CD4-positive, CD25-positive, alpha-beta regulatory T cell (primary cell): ENCODE measurements around the gene FAF1. TPM values are rescaled to one million over a fixed set of nuclear protein-coding genes. Genes with fewer than 3 reads are reported as not detected.

Source experiments
- ATAC-seq, 2 donors: fragments of 150-1000 bp; cut with Tn5 transposase; one replicate each; pipeline ENCODE4 v1.10.0; 2021; ENCODE audit warnings: low read depth in 2 of 2, moderate number of reproducible peaks in 2 of 2, moderate library complexity in 1 of 2
- DNase-seq, 3 donors: peaks; one replicate each; pipeline versions ENCODE4 v3.0.0 to v3.0.0-alpha.2; 2012 to 2022; ENCODE audit warnings: mixed read lengths in 1 of 3
- H3K27ac ChIP-seq: one replicate; pipeline ENCODE4 v1.7.0; 2013; ENCODE audit warnings: mild to moderate bottlenecking, low read length; ENCODE audit not compliant: insufficient read depth, poor library complexity, severe bottlenecking
- H3K27me3 ChIP-seq: one replicate; pipeline ENCODE4 v1.7.0; 2013; ENCODE audit warnings: low read length; ENCODE audit not compliant: control insufficient read depth, insufficient read depth
- H3K36me3 ChIP-seq: one replicate; pipeline ENCODE4 v1.7.0; 2013; ENCODE audit warnings: mild to moderate bottlenecking, low read length, moderate library complexity; ENCODE audit not compliant: control insufficient read depth, insufficient read depth
- H3K4me1 ChIP-seq: 2 replicates; pipeline ENCODE4 v1.7.0; 2013; ENCODE audit warnings: mild to moderate bottlenecking, low read length; ENCODE audit not compliant: insufficient read depth, control insufficient read depth, poor library complexity, severe bottlenecking
- H3K4me3 ChIP-seq: one replicate; pipeline ENCODE4 v1.7.0; 2013; ENCODE audit warnings: low read depth, mild to moderate bottlenecking, low read length, moderate library complexity
- H3K9me3 ChIP-seq, 2 experiments: 1 replicate in 1 of 2; 2 replicates in 1 of 2; pipeline ENCODE4 v1.7.0; 2013; ENCODE audit warnings: low read length in 2 of 2, mild to moderate bottlenecking in 1 of 2, moderate library complexity in 1 of 2; ENCODE audit not compliant: control insufficient read depth in 2 of 2
- H3K27ac Mint-ChIP-seq, 3 donors: one replicate each; pipeline ENCODE4 v1.8.0; 2020 to 2022; ENCODE audit warnings: mild to moderate bottlenecking in 3 of 3, mixed read lengths in 3 of 3, moderate library complexity in 2 of 3
- H3K27me3 Mint-ChIP-seq: one replicate; pipeline ENCODE4 v1.8.0; 2022; ENCODE audit warnings: mild to moderate bottlenecking, mixed read lengths
- H3K36me3 Mint-ChIP-seq: one replicate; pipeline ENCODE4 v1.8.0; 2020; ENCODE audit warnings: mixed read lengths
- H3K4me1 Mint-ChIP-seq, 4 donors: one replicate each; pipeline ENCODE4 v1.8.0; 2020 to 2022; ENCODE audit warnings: mixed read lengths in 4 of 4, mild to moderate bottlenecking in 1 of 4
- H3K4me3 Mint-ChIP-seq, 4 donors: one replicate each; pipeline ENCODE4 v1.8.0; 2020 to 2022; ENCODE audit warnings: mild to moderate bottlenecking in 4 of 4, mixed read lengths in 4 of 4, moderate library complexity in 3 of 4
- H3K9me3 Mint-ChIP-seq, 7 donors: one replicate each; pipeline ENCODE4 v1.8.0; 2020 to 2022; ENCODE audit warnings: mixed read lengths in 7 of 7, mild to moderate bottlenecking in 3 of 7, moderate library complexity in 2 of 7
- polyA plus RNA-seq, 4 donors: library from polyadenylated mRNA; unstranded; fragments of 300-500 nt; fragmentation: Illumina TruSeq; gene quantifications; one replicate each; pipeline ENCODE4 v1.2.3, GENCODE V29; 2021
- total RNA-seq: library from RNA; stranded (reverse); gene quantifications from one replicate; pipeline ENCODE4 v1.2.3, GENCODE V29; 2022

Gene FAF1
- total and polyA plus RNA-seq, 5 donors from 2014 or later, result 28.9 to 58.2 (median 54.3) TPM

DNA sequence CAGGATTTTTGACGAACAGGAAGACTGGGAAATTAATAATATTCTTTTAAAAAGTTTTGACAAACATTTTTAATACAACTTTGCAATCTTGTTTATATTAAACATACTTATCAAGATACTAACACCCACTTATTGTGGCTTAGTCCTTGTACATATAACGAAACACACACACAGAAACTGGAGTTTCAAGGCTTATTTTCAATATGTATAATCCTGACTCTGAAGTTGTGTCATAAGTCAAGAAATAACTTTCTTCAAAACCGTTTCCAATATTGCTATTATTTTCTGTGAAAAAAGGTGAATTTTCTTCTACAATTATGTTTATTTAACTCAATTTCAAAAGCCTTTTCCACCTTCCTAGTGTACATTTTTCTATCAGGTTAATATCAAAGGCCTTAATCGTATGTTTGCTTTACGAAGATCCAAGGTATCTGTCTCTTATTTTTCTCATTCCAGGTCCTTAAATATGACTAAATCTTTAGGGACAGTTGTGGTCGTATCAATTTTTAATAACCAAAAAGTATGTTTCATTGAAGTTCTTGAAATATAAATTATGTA, 11.8 kb upstream of the FAF1 start:
- ATAC-seq (no peak), DNase-seq (no peak)
- Histone ChIP-seq H3K27me3 (peaks cover 3% of the 10 kb centered on the region), H3K4me1 (peaks cover 47% of the 10 kb centered on the region), H3K9me3 (no peaks in the 10 kb centered on the region), H3K27ac (no peak overlapping the region), H3K36me3 (no peaks in the 10 kb centered on the region), H3K4me3 (peak overlapping the region; percentile 94)
- Mint-ChIP-seq H3K27me3 (peaks cover 4% of the 10 kb centered on the region), H3K36me3 (no peaks in the 10 kb centered on the region), H3K4me3 (peak overlapping the region; percentile 94 to 98 (median 97)), H3K9me3 (no peaks in the 10 kb centered on the region), H3K4me1 (peaks cover 12 to 43% (median 25%) of the 10 kb centered on the region in 4 donors), H3K27ac (no peak overlapping the region)

DNA sequence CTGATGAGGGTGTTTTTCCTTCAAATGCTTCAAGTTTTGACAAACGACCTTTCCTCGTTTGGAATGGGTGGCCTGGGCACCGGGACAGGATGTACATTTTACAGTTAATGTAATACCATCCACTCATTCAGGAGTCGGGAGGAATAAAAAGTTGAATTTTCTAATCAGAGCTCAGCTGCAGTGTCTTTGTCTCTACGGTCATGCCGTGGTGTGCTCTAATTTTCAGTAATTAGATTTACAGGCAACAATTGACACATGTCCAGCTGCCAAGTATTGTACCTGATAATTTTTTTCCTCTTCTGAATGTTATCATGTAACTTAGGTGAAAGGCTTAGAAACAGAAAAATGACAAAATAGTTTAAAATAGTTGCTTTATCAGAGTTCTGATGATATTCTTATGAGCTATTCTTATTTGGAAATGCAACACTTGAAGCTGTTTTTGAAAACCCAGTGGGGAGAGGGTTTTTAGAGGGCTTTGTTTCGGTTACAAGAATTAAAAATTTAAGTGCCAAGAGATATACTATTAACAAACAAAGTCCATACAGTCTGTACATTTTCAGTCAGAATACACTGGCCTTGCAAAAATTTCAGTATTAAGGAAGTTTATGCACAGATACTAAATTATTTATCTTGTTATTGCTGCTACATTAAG, 11.0 kb upstream of the FAF1 start:
- Mint-ChIP-seq H3K27me3 (peaks cover 4% of the 10 kb centered on the region), H3K4me3 (peak overlapping the region; percentile 94 to 98 (median 97)), H3K9me3 (no peaks in the 10 kb centered on the region)

DNA sequence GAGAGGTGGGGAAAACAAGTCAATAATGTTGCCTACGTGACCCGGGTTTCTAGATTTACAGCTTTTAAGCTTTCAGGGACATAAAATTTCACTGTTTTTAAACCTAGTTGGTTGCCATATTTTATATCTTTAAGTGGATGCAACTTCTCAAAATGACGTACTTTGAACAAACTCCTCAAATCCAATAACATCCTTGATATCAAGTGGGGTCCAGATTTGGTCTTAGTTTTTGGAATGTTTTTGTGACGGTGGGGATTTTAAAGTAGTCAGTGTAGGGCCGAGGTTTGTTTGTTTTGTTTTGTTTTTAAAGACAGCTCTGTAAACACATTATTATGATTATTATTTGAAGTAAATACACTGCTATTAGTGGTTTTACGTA, 10.4 kb upstream of the FAF1 start:
- Mint-ChIP-seq H3K9me3 (no peaks in the 10 kb centered on the region), H3K27me3 (peaks cover 4% of the 10 kb centered on the region), H3K4me1 (peaks cover 7 to 34% (median 19%) of the 10 kb centered on the region in 4 donors), H3K27ac (peak overlapping the region; percentile 86 to 91 (median 91)), H3K36me3 (no peaks in the 10 kb centered on the region), H3K4me3 (peak overlapping the region; percentile 94 to 98 (median 97))
- H3K27me3 ChIP-seq, result no peaks in the 10 kb centered on the region
- H3K4me3 ChIP-seq, result peak overlapping the region; percentile 94
- H3K27ac ChIP-seq, result peak overlapping the region; percentile 92
- H3K9me3 ChIP-seq, result no peaks in the 10 kb centered on the region
- H3K36me3 ChIP-seq, result no peaks in the 10 kb centered on the region
- DNase-seq (no peak), ATAC-seq (no peak)
- peaks cover 38% of the 10 kb centered on the region for H3K4me1 ChIP-seq

More for the DNA sequence above, 11.0 kb upstream of the FAF1 start:
- peak overlapping the region; percentile 11 for H3K27ac ChIP-seq
- Mint-ChIP-seq H3K4me1 (peaks cover 8 to 36% (median 20%) of the 10 kb centered on the region in 4 donors), H3K36me3 (no peaks in the 10 kb centered on the region), H3K27ac (peak overlapping the region; percentile 86 to 91 (median 91))
- ATAC-seq (no peak), DNase-seq (no peak)
- H3K4me3 ChIP-seq, result peak overlapping the region; percentile 94
- H3K36me3 ChIP-seq, result no peaks in the 10 kb centered on the region
- H3K9me3 ChIP-seq, result no peaks in the 10 kb centered on the region
- H3K27me3 ChIP-seq, result no peaks in the 10 kb centered on the region
- peaks cover 39% of the 10 kb centered on the region for H3K4me1 ChIP-seq

DNA sequence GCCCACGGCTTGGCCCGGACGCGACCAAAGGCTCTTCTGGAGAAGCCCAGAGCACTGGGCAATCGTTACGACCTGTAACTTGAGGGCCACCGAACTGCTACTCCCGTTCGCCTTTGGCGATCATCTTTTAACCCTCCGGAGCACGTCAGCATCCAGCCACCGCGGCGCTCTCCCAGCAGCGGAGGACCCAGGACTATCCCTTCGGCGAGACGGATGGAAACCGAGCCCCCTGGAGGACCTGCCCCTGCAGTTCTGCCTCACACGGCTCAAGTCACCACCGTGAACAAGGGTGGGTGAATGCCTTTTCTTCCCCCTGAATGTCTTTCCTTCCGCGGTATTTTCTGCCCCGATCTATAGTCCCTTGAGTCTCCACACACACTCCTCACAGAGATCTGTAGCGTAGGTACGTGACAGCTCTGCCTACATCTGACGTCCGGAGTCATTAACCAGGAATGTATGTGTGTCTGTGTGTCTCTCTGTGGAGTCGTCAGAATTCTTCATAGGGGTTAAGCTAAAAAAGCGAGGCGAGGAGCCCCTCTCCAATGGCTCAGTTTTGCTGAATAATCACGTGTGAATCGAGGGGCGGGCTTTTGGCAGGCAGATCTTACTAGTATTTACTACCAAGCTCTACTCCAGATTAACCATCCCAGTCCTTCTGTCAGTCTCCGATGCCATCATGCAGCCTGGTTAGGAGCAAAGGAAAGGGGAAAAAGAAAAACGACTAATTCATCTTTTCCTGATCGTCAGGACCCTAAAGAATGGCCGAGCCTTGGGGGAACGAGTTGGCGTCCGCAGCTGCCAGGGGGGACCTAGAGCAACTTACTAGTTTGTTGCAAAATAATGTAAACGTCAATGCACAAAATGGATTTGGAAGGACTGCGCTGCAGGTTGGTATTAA, 9.8 kb upstream of the FAF1 start, which contains the start of gene CDKN2C:
CDKN2C (plus strand) TSS at position 635 of the 898 bp plus-strand sequence; CDS start at position 759, 124 bp downstream.
- Histone ChIP-seq H3K4me3 (peak within 1 kb of the TSS; percentile 94), H3K27ac (peak within 1 kb of the TSS; percentile 92), H3K4me1 (peaks cover 38% of the 10 kb centered on the region), H3K9me3 (no peaks in the 10 kb centered on the region), H3K36me3 (no peaks in the 10 kb centered on the region), H3K27me3 (no peaks in the 10 kb centered on the region)
- Mint-ChIP-seq H3K36me3 (no peaks in the 10 kb centered on the region), H3K9me3 (no peaks in the 10 kb centered on the region), H3K4me1 (peaks cover 7 to 34% (median 19%) of the 10 kb centered on the region in 4 donors), H3K27ac (peak within 1 kb of the TSS; percentile 86 to 97 (median 94)), H3K4me3 (peak within 1 kb of the TSS; percentile 98 to 100 (median 98)), H3K27me3 (peaks cover 4% of the 10 kb centered on the region)
- DNase-seq, result peak; percentile 50 to 74 (median 57)
- ATAC-seq, result peak; percentile 17 to 26

DNA sequence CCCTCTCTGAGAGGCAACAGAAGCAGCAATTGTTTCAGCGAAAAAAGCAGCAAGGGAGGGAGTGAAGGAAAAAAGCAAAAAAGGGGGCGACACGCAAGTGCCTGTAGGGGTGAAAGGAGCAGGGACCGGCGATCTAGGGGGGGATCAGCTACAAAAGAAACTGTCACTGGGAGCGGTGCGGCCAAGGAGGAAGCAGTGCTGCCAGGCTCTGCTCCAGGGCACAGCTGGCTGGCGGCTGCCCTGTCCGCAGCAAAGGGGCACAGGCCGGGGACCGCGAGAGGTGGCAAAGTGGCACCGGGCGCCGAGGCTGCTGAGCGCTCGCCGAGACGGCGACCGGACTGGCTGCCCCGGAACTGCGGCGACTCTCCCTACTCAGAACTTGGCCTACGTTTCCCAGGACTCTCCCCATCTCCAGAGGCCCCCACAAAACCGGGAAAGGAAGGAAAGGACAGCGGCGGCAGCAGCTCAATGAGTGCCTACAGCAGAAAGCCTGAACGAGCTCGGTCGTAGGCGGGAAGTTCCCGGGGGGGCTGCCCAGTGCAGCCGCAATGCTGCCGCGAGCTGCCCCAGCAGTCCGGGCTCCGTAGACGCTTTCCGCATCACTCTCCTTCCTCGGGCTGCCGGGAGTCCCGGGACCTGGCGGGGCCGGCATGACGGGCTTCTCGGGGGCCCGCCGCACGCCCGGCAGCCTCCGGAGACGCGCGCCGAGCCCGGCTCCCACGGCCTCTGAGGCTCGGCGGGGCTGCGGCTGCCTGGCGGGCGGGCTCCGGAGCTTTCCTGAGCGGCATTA, 8.9 kb upstream of the FAF1 start:
- no peaks in the 10 kb centered on the region for H3K9me3 Mint-ChIP-seq
- H3K36me3 Mint-ChIP-seq, result no peaks in the 10 kb centered on the region
- peak; percentile 3 for ATAC-seq
- H3K4me3 ChIP-seq, result peak overlapping the region; percentile 94
- H3K9me3 ChIP-seq, result no peaks in the 10 kb centered on the region
- peak overlapping the region; percentile 98 to 100 (median 98) for H3K4me3 Mint-ChIP-seq
- H3K27me3 Mint-ChIP-seq, result peaks cover 4% of the 10 kb centered on the region
- DNase-seq, result peak in 2 of 3 donors; percentile 40 to 42
- no peaks in the 10 kb centered on the region for H3K27me3 ChIP-seq
- H3K4me1 ChIP-seq, result peaks cover 38% of the 10 kb centered on the region
- H3K27ac ChIP-seq, result peak overlapping the region; percentile 92
- H3K4me1 Mint-ChIP-seq, result peaks cover 7 to 34% (median 16%) of the 10 kb centered on the region in 4 donors
- H3K36me3 ChIP-seq, result no peaks in the 10 kb centered on the region
- H3K27ac Mint-ChIP-seq, result peak overlapping the region; percentile 76 to 97 (median 94)

DNA sequence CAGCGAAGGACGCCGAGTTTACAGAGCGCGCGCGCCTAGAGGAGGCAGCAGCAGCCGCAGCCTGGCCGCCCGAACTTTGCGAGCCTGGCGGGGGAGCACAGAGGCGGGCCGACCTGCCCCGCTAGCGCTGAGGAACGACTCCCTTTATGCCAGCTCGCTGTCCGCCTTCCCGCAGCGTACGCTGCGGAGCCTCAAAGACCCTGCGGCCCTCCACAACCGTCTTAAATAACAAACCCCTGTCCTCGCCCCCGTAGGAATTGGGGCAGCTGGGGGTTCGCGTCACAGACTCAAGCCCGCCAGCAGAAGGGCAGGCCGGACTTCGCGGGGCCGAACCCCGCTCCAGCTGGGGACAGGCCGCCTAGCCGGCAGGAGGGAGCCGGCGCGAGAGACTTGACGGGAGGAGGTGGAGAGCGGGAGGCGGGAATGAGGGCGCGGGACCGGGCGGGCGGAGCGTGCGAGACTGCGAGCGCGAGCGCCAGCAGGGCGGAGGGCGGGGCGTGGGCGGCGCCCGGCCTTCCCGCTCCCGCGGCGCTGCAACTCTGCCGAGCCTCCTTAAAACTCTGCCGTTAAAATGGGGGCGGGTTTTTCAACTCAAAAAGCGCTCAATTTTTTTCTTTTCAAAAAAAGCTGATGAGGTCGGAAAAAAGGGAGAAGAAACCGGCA, 8.2 kb upstream of the FAF1 start:
- Histone ChIP-seq H3K4me3 (peak overlapping the region; percentile 90), H3K36me3 (no peaks in the 10 kb centered on the region), H3K9me3 (no peaks in the 10 kb centered on the region), H3K27me3 (no peaks in the 10 kb centered on the region), H3K4me1 (peaks cover 38% of the 10 kb centered on the region), H3K27ac (peak overlapping the region; percentile 92)
- H3K4me1 Mint-ChIP-seq, result peaks cover 7 to 32% (median 16%) of the 10 kb centered on the region in 4 donors
- H3K27me3 Mint-ChIP-seq, result peaks cover 4% of the 10 kb centered on the region
- H3K36me3 Mint-ChIP-seq, result no peaks in the 10 kb centered on the region
- DNase-seq (peak; percentile 82 to 91 (median 86)), ATAC-seq (peak; percentile 83 to 85)
- H3K27ac Mint-ChIP-seq, result peak overlapping the region; percentile 76 to 97 (median 94)
- peak overlapping the region; percentile 98 to 100 (median 98) for H3K4me3 Mint-ChIP-seq
- H3K9me3 Mint-ChIP-seq, result no peaks in the 10 kb centered on the region
